ENCODE measurements around the gene MT2A. TPM values are rescaled to one million over a fixed set of nuclear protein-coding genes. Genes with fewer than 3 reads are reported as not detected.

The MT2A gene
- total and polyA plus RNA-seq, 2 of the 13 experiments (the other 11 are each of a cell fraction or from before 2014, with no cell fraction given), result 135 to 371 TPM

DNA sequence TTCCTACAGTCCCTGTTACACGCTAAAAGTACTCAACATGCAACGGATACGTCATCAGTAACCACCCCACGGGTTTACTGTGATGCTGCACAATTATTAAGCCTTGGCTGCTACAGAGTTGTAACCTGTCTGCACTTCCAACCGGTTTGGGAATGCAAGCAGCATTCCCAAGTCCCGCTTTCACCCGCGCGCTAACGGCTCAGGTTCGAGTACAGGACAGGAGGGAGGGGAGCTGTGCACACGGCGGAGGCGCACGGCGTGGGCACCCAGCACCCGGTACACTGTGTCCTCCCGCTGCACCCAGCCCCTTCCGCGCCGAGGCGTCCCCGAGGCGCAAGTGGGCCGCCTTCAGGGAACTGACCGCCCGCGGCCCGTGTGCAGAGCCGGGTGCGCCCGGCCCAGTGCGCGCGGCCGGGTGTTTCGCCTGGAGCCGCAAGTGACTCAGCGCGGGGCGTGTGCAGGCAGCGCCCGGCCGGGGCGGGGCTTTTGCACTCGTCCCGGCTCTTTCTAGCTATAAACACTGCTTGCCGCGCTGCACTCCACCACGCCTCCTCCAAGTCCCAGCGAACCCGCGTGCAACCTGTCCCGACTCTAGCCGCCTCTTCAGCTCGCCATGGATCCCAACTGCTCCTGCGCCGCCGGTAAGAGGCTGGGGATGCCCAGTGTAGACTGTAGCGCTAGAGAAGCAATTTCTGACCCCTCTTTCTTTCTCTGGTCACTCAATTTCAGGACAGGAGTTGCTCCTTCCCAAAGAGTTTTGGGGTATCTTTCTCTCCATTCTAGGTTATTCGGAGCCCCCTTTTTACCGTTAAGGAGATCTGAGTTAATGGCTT lies at the start of gene MT2A (continued):
- TF ChIP-seq, protein P1, sequence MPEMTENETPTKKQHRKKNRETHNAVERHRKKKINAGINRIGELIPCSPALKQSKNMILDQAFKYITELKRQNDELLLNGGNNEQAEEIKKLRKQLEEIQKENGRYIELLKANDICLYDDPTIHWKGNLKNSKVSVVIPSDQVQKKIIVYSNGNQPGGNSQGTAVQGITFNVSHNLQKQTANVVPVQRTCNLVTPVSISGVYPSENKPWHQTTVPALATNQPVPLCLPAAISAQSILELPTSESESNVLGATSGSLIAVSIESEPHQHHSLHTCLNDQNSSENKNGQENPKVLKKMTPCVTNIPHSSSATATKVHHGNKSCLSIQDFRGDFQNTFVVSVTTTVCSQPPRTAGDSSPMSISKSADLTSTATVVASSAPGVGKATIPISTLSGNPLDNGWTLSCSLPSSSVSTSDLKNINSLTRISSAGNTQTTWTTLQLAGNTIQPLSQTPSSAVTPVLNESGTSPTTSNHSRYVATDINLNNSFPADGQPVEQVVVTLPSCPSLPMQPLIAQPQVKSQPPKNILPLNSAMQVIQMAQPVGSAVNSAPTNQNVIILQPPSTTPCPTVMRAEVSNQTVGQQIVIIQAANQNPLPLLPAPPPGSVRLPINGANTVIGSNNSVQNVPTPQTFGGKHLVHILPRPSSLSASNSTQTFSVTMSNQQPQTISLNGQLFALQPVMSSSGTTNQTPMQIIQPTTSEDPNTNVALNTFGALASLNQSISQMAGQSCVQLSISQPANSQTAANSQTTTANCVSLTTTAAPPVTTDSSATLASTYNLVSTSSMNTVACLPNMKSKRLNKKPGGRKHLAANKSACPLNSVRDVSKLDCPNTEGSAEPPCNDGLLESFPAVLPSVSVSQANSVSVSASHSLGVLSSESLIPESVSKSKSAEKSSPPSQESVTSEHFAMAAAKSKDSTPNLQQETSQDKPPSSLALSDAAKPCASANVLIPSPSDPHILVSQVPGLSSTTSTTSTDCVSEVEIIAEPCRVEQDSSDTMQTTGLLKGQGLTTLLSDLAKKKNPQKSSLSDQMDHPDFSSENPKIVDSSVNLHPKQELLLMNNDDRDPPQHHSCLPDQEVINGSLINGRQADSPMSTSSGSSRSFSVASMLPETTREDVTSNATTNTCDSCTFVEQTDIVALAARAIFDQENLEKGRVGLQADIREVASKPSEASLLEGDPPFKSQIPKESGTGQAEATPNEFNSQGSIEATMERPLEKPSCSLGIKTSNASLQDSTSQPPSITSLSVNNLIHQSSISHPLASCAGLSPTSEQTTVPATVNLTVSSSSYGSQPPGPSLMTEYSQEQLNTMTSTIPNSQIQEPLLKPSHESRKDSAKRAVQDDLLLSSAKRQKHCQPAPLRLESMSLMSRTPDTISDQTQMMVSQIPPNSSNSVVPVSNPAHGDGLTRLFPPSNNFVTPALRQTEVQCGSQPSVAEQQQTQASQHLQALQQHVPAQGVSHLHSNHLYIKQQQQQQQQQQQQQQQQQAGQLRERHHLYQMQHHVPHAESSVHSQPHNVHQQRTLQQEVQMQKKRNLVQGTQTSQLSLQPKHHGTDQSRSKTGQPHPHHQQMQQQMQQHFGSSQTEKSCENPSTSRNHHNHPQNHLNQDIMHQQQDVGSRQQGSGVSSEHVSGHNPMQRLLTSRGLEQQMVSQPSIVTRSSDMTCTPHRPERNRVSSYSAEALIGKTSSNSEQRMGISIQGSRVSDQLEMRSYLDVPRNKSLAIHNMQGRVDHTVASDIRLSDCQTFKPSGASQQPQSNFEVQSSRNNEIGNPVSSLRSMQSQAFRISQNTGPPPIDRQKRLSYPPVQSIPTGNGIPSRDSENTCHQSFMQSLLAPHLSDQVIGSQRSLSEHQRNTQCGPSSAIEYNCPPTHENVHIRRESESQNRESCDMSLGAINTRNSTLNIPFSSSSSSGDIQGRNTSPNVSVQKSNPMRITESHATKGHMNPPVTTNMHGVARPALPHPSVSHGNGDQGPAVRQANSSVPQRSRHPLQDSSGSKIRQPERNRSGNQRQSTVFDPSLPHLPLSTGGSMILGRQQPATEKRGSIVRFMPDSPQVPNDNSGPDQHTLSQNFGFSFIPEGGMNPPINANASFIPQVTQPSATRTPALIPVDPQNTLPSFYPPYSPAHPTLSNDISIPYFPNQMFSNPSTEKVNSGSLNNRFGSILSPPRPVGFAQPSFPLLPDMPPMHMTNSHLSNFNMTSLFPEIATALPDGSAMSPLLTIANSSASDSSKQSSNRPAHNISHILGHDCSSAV (CRISPR knock-in tag; IDR thresholded peaks at IDR 0.05; ENCODE audit: borderline replicate concordance), result no peak
- TF ChIP-seq YEATS4 (CRISPR knock-in tag; IDR thresholded peaks at IDR 0.05; ENCODE audit: borderline replicate concordance) (peak; percentile 62; the same call in 1 of the 2 replicates), DR1 (CRISPR knock-in tag; IDR thresholded peaks at IDR 0.05) (peak; percentile 80; the same call in 1 of the 2 replicates), PAF1 (CRISPR knock-in tag; IDR thresholded peaks at IDR 0.05) (no peak), HHEX (CRISPR knock-in tag; IDR thresholded peaks at IDR 0.05) (no peak), ZNF615 (CRISPR knock-in tag; IDR thresholded peaks at IDR 0.05; ENCODE audit: borderline replicate concordance) (no peak), NFATC3 (CRISPR knock-in tag; IDR thresholded peaks at IDR 0.05) (no peak)
- TF ChIP-seq, protein P2, sequence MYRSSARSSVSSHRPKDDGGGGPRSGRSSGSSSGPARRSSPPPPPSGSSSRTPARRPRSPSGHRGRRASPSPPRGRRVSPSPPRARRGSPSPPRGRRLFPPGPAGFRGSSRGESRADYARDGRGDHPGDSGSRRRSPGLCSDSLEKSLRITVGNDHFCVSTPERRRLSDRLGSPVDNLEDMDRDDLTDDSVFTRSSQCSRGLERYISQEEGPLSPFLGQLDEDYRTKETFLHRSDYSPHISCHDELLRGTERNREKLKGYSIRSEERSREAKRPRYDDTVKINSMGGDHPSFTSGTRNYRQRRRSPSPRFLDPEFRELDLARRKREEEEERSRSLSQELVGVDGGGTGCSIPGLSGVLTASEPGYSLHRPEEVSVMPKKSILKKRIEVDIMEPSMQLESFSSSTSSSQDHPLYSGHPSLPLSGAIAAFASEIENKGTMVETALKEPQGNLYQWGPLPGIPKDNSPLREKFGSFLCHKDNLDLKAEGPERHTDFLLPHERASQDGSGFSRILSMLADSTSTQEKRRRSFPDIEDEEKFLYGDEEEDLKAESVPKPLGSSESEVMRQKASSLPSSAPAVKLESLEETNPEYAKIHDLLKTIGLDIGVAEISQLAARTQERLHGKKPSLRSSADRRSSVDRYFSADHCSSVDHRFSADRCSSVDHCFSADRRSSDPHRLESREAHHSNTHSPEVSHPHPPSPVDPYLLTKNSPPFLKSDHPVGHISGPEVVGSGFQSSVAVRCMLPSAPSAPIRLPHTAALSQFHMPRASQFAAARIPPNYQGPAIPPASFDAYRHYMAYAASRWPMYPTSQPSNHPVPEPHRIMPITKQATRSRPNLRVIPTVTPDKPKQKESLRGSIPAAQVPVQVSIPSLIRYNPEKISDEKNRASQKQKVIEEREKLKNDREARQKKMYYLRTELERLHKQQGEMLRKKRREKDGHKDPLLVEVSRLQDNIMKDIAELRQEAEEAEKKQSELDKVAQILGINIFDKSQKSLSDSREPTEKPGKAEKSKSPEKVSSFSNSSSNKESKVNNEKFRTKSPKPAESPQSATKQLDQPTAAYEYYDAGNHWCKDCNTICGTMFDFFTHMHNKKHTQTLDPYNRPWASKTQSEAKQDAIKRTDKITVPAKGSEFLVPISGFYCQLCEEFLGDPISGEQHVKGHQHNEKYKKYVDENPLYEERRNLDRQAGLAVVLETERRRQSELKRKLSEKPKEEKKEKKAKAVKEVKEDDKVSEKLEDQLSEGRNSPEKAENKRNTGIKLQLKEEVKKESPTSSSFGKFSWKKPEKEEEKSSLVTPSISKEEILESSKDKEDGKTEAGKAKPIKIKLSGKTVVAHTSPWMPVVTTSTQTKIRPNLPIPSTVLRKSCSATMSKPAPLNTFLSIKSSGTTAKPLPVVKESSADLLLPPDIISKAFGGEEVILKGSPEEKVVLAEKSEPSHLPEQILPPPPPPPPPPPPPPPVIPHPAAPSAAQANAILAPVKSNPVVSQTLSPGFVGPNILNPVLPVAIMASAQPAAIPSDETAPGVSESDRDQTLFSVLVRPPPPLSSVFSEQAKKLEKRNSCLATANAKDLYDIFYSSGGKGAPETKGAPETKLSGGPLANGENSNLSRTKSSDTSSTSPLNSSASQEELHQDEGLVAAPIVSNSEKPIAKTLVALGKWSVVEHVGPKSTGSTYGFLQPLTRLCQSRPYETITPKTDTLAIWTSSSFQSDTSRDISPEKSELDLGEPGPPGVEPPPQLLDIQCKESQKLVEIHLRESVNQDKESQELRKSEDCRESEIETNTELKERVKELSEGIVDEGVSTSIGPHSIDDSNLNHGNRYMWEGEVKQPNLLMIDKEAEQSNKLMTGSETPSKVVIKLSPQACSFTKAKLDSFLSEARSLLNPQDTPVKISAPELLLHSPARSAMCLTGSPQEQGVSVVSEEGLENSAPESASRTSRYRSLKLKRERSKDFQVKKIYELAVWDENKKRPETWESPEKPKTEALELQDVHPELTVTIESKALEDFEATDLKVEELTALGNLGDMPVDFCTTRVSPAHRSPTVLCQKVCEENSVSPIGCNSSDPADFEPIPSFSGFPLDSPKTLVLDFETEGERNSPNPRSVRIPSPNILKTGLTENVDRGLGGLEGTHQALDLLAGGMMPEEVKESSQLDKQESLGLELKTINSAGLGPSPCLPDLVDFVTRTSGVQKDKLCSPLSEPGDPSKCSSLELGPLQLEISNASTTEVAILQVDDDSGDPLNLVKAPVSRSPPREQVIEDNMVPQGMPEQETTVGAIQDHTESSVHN (CRISPR knock-in tag; IDR thresholded peaks at IDR 0.05), result no peak
